H9 (cell line): Measurements from ENCODE around the gene BRCC3. TPM values are rescaled to one million over a fixed set of nuclear protein-coding genes. Genes with fewer than 3 reads are reported as not detected.

Experiments used
- DNase-seq: peaks from one replicate; pipeline ENCODE4 v3.0.0-alpha.2; 2017
- H2AFZ ChIP-seq: one replicate; pipeline ENCODE4 v1.6.1; 2013; ENCODE audit warnings: mild to moderate bottlenecking, low read length, control low read depth, moderate library complexity
- H2AK5ac ChIP-seq: 2 replicates; pipeline ENCODE4 v1.6.1; 2013; ENCODE audit warnings: low read length, control low read depth, mixed read lengths; ENCODE audit not compliant: insufficient read length
- H2BK120ac ChIP-seq: one replicate; pipeline ENCODE4 v1.6.1; 2013; ENCODE audit warnings: low read depth, mild to moderate bottlenecking, low read length, control low read depth, inconsistent platforms; ENCODE audit not compliant: poor library complexity, severe bottlenecking
- H2BK12ac ChIP-seq: 2 replicates; pipeline ENCODE4 v1.6.1; 2013; ENCODE audit warnings: low read length, control low read depth, mixed read lengths, low read depth; ENCODE audit not compliant: insufficient read length
- H2BK15ac ChIP-seq: 2 replicates; pipeline ENCODE4 v1.6.1; 2013; ENCODE audit warnings: low read depth, low read length, control low read depth
- H2BK20ac ChIP-seq: one replicate; pipeline ENCODE4 v1.6.1; 2013; ENCODE audit warnings: low read depth, mild to moderate bottlenecking, low read length, control low read depth, inconsistent platforms; ENCODE audit not compliant: poor library complexity, severe bottlenecking
- H2BK5ac ChIP-seq: 2 replicates; pipeline ENCODE4 v1.6.1; 2013; ENCODE audit warnings: low read length, control low read depth, mixed read lengths; ENCODE audit not compliant: insufficient read length
- H3K14ac ChIP-seq: 2 replicates; pipeline ENCODE4 v1.6.1; 2013; ENCODE audit warnings: low read length, control low read depth; ENCODE audit not compliant: insufficient read depth
- H3K18ac ChIP-seq: 2 replicates; pipeline ENCODE4 v1.6.1; 2013; ENCODE audit warnings: low read depth, mild to moderate bottlenecking, mixed read lengths, low read length, control low read depth; ENCODE audit not compliant: insufficient read length
- H3K23ac ChIP-seq: 2 replicates; pipeline ENCODE4 v1.6.1; 2013; ENCODE audit warnings: low read length, control low read depth, mixed read lengths, low read depth; ENCODE audit not compliant: insufficient read length
- H3K23me2 ChIP-seq: 2 replicates; pipeline ENCODE4 v1.6.1; 2013; ENCODE audit warnings: low read depth, mild to moderate bottlenecking, mixed read lengths, low read length, control low read depth; ENCODE audit not compliant: insufficient read length, poor library complexity, severe bottlenecking
- H3K27ac ChIP-seq: 2 replicates; pipeline ENCODE4 v1.5.1; 2013; ENCODE audit warnings: low read length, control low read depth, mixed read lengths, low read depth; ENCODE audit not compliant: insufficient read length
- H3K27me3 ChIP-seq: 2 replicates; pipeline ENCODE4 v1.6.1; 2013; ENCODE audit warnings: low read length, control low read depth, inconsistent platforms; ENCODE audit not compliant: insufficient read depth
- H3K4ac ChIP-seq: 2 replicates; pipeline ENCODE4 v1.6.1; 2013; ENCODE audit warnings: low read depth, mild to moderate bottlenecking, control low read depth, inconsistent platforms, low read length, moderate library complexity
- H3K4me1 ChIP-seq: 2 replicates; pipeline ENCODE4 v1.6.1; 2013; ENCODE audit warnings: low read length, control low read depth, inconsistent platforms; ENCODE audit not compliant: insufficient read depth
- H3K4me2 ChIP-seq: 2 replicates; pipeline ENCODE4 v1.6.1; 2013; ENCODE audit warnings: low read length, control low read depth, mixed read lengths; ENCODE audit not compliant: insufficient read length, insufficient read depth
- H3K56ac ChIP-seq: 2 replicates; pipeline ENCODE4 v1.6.1; 2013; ENCODE audit warnings: low read depth, mild to moderate bottlenecking, mixed read lengths, low read length, control low read depth; ENCODE audit not compliant: insufficient read length
- H3K79me1 ChIP-seq: 2 replicates; pipeline ENCODE4 v1.6.1; 2013; ENCODE audit warnings: low read depth, mild to moderate bottlenecking, moderate library complexity, low read length, control low read depth, inconsistent platforms; ENCODE audit not compliant: insufficient read depth, poor library complexity, severe bottlenecking
- H3K79me2 ChIP-seq: 2 replicates; pipeline ENCODE4 v1.6.1; 2013; ENCODE audit warnings: low read length, control low read depth, inconsistent platforms; ENCODE audit not compliant: insufficient read depth
- H3K9ac ChIP-seq: 2 replicates; pipeline ENCODE4 v1.6.1; 2013; ENCODE audit warnings: low read length, control low read depth, mixed read lengths; ENCODE audit not compliant: insufficient read length; ENCODE audit errors: extremely low read depth
- H3K9me3 ChIP-seq: one replicate; pipeline ENCODE4 v1.6.1; 2013; ENCODE audit warnings: low read depth, low read length, inconsistent platforms; ENCODE audit not compliant: control insufficient read depth
- H3T11ph ChIP-seq: one replicate; pipeline ENCODE4 v1.6.1; 2013; ENCODE audit warnings: mild to moderate bottlenecking, low read length, control low read depth, inconsistent platforms
- H4K20me1 ChIP-seq: one replicate; pipeline ENCODE4 v1.6.1; 2013; ENCODE audit not compliant: control insufficient read depth, insufficient read length, insufficient read depth
- H4K5ac ChIP-seq: 2 replicates; pipeline ENCODE4 v1.6.1; 2013; ENCODE audit warnings: low read depth, mild to moderate bottlenecking, mixed read lengths, low read length, control low read depth; ENCODE audit not compliant: insufficient read length
- H4K8ac ChIP-seq: replicated peaks from 2 replicates; pipeline ENCODE4 v1.6.1; 2013; ENCODE audit warnings: low read length, control low read depth, mixed read lengths, low read depth; ENCODE audit not compliant: insufficient read length
- H4K91ac ChIP-seq: 2 replicates; pipeline ENCODE4 v1.6.1; 2013; ENCODE audit warnings: low read depth, mild to moderate bottlenecking, moderate library complexity, mixed read lengths, low read length, control low read depth; ENCODE audit not compliant: insufficient read length
- H3K27ac Mint-ChIP-seq, 3 experiments: 2 replicates in 2 of 3; 3 replicates in 1 of 3; pipeline ENCODE4 v1.8.0; 2020 to 2021; ENCODE audit warnings: mixed read lengths in 3 of 3, mild to moderate bottlenecking in 1 of 3, moderate library complexity in 1 of 3
- H3K27me3 Mint-ChIP-seq: 2 replicates; pipeline ENCODE4 v1.8.0; 2021; ENCODE audit warnings: low read depth, mild to moderate bottlenecking, moderate library complexity, mixed read lengths
- H3K36me3 Mint-ChIP-seq, 3 experiments: 2 replicates in 2 of 3; 3 replicates in 1 of 3; pipeline ENCODE4 v1.8.0; 2020 to 2021; ENCODE audit warnings: low read depth in 3 of 3, mixed read lengths in 3 of 3; ENCODE audit not compliant: insufficient read depth in 1 of 3
- H3K4me1 Mint-ChIP-seq, 2 experiments: 2 replicates each; pipeline ENCODE4 v1.8.0; 2020; ENCODE audit warnings: mixed read lengths in 2 of 2
- H3K4me3 Mint-ChIP-seq, 2 experiments: 2 replicates in 1 of 2; 3 replicates in 1 of 2; pipeline ENCODE4 v1.8.0; 2020 to 2021; ENCODE audit warnings: mild to moderate bottlenecking in 2 of 2, mixed read lengths in 2 of 2, moderate library complexity in 1 of 2
- H3K9me3 Mint-ChIP-seq, 2 experiments: 2 replicates in 1 of 2; 3 replicates in 1 of 2; pipeline ENCODE4 v1.8.0; 2020; ENCODE audit warnings: mild to moderate bottlenecking in 2 of 2, mixed read lengths in 2 of 2, moderate library complexity in 1 of 2
- WGBS: extraction: QIAGEN DNeasy Blood & Tissue Kit; methylation state at CpG from one replicate; pipeline ENCODE4 v1.1.7; 2013; ENCODE audit warnings: missing lambda C conversion rate, low lambda C conversion rate, mixed read lengths; ENCODE audit not compliant: insufficient read length; ENCODE audit errors: extremely low coverage; 5-methylcytosine and 5-hydroxymethylcytosine counted together
- total RNA-seq: library from RNA; stranded (reverse); gene quantifications from 2 replicates; pipeline ENCODE4 v1.2.1, GENCODE V29; 2021
- TF ChIP-seq, protein P1 (sequence below): fragments of 200-600 bp; sonication (generic); conservative IDR thresholded peaks from 3 replicates; pipeline ENCODE4 v1.8.0; 2021; ENCODE audit warnings: antibody characterized with exemption, mild to moderate bottlenecking

BRCC3 gene
- total RNA-seq, 1 experiment from 2014 or later: 27.3 TPM

DNA sequence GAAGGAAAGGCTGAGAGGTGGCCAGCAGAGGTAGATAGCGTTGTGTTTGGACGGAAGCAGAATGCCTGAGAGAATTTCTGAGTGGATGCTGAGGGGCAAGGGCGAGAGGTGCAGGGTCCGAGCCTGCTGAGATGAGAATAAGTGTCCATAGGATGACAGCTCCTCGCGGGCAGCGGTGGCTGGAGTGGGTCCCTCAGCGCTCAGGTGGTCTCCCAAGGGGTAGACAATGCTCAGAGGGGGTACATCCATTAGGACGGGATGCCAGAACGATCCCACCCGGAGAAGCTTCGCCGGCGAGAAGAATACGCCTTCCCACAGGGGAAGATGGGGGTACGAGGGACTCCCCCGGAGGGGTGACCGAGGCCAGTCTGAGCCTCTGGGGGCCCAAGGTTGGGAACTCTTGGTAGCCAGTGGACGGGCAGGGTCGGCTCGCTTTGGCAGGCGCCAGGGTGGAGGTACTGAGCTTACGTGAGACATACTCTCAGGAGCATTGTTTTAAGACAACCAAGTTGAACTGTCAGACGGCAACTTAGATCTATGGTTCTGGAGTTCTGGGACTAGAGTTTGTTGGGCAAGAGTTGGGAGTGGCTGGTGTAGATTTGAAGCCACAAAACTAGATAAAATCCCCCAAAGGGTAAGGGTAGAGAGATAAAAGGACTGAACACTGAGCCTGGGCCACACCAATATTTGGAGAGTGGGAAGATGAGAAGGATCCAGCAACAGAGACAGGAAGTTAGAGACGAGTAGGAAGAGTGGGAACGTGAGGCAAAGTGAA lies 15.8 kb downstream of the BRCC3 start:
- H3K18ac ChIP-seq: no peak overlapping the region
- peaks cover 10 to 61% (median 23%) of the 10 kb centered on the region in 3 experiments for H3K36me3 Mint-ChIP-seq
- no peak overlapping the region for H2BK15ac ChIP-seq
- H4K20me1 ChIP-seq: no peaks in the 10 kb centered on the region
- H3K27ac ChIP-seq: no peak overlapping the region
- no peak overlapping the region for H2BK5ac ChIP-seq
- TF ChIP-seq, protein P1, sequence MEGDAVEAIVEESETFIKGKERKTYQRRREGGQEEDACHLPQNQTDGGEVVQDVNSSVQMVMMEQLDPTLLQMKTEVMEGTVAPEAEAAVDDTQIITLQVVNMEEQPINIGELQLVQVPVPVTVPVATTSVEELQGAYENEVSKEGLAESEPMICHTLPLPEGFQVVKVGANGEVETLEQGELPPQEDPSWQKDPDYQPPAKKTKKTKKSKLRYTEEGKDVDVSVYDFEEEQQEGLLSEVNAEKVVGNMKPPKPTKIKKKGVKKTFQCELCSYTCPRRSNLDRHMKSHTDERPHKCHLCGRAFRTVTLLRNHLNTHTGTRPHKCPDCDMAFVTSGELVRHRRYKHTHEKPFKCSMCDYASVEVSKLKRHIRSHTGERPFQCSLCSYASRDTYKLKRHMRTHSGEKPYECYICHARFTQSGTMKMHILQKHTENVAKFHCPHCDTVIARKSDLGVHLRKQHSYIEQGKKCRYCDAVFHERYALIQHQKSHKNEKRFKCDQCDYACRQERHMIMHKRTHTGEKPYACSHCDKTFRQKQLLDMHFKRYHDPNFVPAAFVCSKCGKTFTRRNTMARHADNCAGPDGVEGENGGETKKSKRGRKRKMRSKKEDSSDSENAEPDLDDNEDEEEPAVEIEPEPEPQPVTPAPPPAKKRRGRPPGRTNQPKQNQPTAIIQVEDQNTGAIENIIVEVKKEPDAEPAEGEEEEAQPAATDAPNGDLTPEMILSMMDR: no peak
- H3K56ac ChIP-seq: no peak overlapping the region
- no peak overlapping the region for H2AK5ac ChIP-seq
- H3K4me1 Mint-ChIP-seq: no peaks in the 10 kb centered on the region
- no peak overlapping the region for H2BK120ac ChIP-seq
- no CpG with 5 or more reads among the region's 26 CpGs for WGBS
- H3K27ac Mint-ChIP-seq: peak overlapping the region in 1 of 3 experiments; percentile 36; a peak in 1 of 7 replicates
- H3K27me3 ChIP-seq: no peaks in the 10 kb centered on the region
- H3K79me2 ChIP-seq: no peaks in the 10 kb centered on the region
- no peak overlapping the region for H3K4me3 Mint-ChIP-seq
- no peaks in the 10 kb centered on the region for H3K27me3 Mint-ChIP-seq
- H3K9me3 ChIP-seq: peaks cover 22% of the 10 kb centered on the region
- H2AFZ ChIP-seq: no peak overlapping the region
- no peaks in the 10 kb centered on the region for H3K4me1 ChIP-seq
- H3K4me2 ChIP-seq: no peak overlapping the region
- H3T11ph ChIP-seq: no peak overlapping the region
- H3K9ac ChIP-seq: no peak overlapping the region
- no peak for DNase-seq
- H2BK20ac ChIP-seq: no peak overlapping the region
- H3K9me3 Mint-ChIP-seq: peaks cover 60 to 64% of the 10 kb centered on the region in 2 experiments
- H4K5ac ChIP-seq: no peak overlapping the region
- H3K4ac ChIP-seq: no peak overlapping the region
- no peaks in the 10 kb centered on the region for H3K79me1 ChIP-seq
- H2BK12ac ChIP-seq: no peak overlapping the region
- H4K91ac ChIP-seq: no peak overlapping the region
- H3K23ac ChIP-seq: no peak overlapping the region
- no peaks in the 10 kb centered on the region for H3K23me2 ChIP-seq
- no peak overlapping the region for H3K14ac ChIP-seq
- H4K8ac ChIP-seq: no peak overlapping the region
